ENCODE results near the gene CPT1C.
A peak's percentile ranks its signal among the peaks of the same experiment; 100 is the strongest.

Gene CPT1C

DNA sequence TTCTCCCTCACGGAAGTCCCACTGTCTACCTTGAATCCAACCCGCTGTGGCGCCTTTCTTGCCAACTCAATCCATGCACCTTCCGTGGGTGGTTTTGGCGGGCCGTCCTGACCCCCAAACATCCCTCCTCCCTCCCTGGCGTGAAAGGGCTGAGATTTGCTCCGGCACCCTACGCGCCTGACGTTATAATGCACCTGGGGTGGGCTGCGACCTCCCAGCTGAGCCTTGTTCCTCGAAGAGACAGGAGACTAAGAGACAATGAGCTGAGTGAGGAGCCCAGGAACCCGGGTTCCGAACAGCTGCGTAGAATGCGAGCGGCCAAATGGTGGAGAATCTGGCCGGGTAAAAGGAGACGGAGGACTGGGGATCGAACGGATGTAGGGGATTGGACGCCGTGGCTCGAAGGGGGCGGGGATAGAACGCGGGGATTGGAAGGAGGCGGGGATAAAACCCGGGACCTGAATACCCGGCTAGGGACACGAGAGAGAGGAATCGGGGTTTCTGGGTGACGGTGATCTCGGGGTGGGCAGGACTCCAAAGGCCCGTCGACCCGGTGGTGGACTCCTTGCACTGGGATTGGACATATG lies at the start of gene CPT1C:
CPT1C (plus strand) TSS at position 461 of the 587 bp plus-strand sequence. CDS start 1,137 bp downstream, outside the sequence.
- DNase-seq: no peak

DNA sequence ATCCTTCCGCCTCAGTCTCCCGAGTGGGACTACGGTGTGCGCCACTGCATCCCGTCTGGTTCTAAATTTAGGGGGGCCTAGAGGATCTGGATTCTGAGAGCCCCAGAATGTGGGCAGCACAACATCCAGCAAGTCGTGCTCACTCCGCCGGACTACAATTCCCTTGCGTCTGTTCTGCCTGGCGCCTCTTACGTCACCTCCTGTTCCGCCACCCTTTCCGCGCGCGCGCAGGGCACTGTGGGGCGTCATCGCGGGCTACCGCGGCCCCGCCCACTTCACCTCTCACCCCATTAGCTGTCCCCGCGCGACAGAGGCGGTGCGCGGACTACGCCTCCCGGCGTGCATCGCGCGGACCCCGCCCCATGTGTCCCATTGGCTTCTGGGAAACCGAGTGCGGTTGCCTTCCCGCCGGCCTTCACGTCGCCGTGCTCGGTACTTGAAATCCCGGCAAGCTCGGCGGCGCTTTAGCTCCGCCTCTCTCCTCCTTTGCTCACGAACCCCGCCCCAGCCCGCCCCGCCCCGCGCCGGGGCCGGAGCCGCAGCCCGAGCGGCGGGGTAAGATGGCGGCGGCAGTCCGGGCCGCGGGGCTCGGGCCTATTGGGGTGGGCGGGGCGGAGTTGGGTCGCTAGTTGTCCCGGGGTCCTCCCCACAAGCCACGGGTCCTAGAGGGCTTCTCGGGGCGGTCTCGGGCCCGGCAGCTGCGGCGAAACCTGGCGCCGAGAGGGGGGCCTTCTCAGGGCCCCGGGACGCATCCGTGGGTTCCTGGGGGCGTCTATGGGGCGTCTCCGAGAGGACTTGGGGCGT lies 49.0 kb upstream of the CPT1C start, which contains the start of gene SCAF1:
SCAF1 (plus strand) TSS at position 522 of the 804 bp plus-strand sequence. CDS start 2,818 bp downstream, outside the sequence.
- DNase-seq: peak; percentile 84

DNA sequence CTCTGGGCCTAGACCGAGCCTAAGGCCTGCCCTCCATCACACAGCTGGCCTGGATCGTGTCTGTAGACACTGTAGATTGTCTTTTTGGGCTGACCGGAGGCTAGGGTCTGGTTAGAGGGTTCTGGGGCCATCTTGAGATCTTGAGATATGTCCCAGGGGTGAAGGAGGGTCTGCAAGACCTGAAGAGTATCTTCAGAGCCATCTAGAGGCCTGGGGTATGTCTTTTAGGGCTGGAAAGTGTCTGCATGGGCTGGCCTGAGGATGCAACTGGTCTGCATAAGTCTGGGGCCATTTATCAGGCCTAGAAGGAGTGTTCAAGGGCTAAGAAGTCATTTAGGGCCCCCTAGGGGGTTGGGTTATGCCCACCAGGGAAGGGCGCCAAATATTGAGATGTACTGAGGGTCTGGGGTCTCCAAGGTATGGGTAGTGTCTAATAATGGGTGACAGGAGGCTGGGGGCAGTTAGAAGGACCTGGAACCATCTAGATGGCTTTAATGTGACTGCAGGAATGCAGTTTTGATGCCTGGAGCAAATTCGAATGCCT lies 48.4 kb upstream of the CPT1C start:
- no peak for DNase-seq

DNA sequence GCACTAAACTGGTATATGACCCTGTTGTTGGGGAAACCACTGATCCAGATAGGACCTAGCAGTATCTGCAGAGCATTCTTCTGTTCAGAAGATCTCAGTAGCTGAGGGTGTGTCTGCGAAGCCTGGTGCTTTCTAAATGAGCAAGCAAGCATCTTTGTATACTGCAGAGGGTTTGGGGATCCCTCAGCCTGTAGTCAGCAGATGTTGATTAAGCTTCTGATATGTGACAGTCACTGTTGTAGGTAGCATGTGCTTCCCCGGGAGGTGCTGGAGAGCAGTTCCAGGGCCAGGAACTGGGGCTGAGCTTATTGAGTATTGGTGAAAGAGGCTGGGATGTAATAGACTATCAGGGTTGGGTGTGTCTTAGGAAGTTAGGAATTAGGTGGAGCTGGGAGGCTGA lies 47.5 kb upstream of the CPT1C start:
- DNase-seq: no peak

DNA sequence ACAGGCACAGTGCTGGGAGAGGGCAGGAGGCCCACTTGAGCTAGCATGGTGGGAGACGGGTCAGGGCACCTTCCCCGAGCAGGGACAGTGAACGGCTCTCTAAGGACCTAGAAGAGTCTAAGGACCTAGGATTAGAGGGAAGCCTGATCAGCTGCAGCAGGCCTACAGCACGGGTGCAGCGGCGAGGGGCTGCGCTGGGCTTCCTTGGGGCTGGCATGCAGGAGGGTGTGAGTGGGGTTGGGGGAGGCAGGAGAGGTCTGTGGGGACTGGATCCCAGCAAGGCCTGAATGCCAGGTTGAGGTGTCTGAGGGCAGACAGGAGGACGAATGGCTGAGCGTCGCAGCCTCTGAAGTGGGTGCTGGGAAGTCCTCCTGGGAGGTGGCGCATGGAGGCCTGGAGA lies 45.3 kb upstream of the CPT1C start:
- DNase-seq: no peak

DNA sequence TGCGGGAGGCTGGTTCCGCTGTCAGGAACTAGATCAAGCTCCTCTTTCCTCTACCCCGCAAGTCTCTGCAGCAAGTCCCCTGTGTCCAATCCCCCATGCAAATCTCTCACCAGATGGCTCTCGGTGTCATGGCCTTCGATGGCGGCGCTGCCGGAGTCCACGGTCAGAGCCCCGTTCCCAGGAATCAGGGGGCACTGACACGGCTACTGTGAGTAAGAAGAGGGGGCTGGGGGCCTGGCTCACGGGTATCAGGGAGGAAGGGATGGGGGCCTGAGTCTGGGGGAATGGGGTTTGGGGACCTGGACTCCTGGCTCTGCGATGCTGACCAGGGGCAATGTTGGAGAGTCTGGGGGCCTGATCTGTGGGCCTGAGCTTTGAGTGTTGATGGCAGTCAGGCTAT lies 44.9 kb upstream of the CPT1C start:
- DNase-seq: no peak

DNA sequence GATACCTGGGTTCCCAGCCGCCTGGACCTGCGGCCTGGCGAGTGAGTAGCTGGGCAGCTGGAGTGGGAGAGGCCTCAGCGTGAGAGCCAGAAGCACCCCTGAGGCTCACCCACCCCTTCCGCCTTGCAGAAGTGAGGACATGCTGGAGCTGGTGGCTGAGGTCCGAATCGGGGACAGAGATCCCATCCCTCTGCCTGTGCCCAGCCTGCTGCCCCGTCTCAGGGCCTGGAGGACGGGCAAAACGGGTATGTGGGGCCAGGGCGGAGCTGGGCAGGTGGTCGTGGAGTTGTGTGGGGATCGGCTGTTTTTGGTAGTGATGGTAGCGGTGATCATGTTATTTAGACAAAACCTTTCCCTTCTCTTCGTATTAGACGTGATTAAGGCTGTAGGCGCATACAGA lies 44.3 kb upstream of the CPT1C start:
- no peak for DNase-seq

DNA sequence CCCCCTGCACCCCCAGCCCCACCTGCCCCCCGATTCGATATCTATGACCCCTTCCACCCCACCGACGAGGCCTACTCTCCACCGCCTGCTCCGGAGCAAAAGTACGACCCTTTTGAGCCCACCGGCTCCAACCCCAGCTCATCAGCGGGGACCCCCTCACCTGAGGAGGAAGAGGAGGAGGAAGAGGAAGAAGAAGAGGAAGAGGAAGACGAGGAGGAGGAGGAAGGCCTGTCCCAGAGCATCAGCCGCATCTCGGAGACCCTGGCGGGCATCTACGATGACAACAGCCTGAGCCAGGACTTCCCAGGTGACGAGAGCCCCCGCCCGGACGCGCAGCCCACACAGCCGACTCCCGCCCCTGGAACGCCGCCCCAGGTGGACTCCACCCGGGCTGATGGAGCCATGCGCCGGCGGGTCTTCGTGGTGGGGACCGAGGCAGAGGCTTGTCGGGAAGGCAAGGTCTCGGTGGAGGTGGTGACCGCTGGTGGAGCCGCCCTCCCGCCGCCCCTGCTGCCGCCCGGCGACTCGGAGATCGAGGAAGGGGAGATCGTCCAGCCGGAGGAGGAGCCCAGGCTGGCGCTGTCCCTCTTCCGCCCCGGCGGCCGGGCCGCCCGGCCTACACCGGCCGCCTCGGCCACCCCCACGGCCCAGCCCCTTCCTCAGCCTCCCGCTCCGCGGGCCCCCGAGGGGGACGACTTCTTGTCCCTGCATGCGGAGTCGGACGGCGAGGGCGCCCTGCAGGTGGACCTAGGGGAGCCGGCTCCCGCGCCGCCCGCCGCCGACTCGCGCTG lies 39.7 kb upstream of the CPT1C start:
- DNase-seq: no peak

DNA sequence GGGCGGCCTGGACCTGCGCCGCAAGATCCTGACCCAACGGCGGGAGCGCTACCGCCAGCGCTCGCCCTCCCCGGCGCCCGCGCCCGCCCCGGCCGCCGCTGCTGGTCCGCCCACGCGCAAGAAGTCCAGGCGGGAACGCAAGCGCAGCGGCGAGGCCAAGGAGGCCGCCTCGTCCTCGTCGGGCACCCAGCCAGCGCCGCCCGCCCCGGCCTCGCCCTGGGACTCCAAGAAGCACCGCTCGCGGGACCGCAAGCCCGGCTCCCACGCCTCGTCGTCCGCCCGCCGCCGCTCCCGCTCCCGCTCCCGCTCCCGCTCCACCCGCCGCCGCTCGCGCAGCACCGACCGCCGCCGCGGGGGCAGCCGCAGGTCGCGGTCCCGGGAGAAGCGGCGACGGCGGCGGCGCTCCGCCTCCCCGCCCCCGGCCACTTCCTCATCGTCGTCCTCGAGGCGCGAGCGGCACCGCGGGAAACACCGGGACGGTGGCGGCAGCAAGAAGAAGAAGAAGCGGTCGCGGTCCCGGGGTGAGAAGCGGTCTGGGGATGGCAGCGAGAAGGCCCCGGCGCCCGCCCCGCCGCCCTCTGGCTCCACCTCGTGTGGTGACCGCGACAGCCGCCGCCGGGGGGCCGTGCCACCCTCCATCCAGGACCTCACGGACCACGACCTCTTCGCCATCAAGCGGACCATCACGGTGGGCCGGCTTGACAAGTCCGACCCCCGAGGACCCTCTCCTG lies 38.9 kb upstream of the CPT1C start:
- no peak for DNase-seq

DNA sequence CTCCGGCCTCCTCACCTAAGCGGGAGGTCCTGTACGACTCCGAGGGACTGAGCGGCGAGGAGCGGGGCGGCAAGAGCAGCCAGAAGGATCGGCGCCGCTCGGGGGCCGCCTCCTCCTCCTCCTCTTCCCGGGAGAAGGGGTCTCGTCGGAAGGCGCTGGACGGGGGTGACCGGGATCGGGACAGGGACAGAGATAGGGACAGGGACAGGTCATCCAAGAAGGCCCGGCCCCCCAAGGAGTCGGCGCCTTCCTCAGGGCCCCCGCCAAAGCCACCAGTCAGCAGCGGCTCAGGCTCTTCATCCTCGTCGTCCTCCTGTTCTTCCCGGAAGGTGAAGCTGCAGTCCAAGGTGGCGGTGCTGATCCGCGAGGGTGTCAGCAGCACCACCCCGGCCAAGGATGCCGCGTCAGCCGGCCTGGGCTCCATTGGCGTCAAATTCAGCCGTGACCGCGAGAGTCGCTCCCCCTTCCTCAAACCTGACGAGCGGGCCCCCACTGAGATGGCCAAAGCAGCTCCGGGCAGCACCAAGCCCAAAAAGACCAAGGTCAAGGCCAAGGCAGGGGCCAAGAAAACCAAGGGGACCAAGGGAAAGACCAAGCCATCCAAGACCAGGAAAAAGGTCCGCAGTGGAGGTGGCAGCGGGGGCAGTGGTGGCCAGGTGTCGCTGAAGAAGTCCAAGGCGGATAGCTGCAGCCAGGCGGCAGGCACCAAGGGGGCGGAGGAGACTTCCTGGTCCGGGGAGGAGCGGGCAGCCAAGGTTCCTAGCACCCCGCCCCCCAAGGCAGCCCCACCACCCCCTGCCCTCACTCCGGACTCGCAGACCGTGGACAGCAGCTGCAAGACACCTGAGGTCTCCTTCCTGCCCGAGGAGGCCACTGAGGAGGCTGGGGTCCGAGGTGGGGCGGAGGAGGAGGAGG lies 38.1 kb upstream of the CPT1C start:
- DNase-seq: no peak

DNA sequence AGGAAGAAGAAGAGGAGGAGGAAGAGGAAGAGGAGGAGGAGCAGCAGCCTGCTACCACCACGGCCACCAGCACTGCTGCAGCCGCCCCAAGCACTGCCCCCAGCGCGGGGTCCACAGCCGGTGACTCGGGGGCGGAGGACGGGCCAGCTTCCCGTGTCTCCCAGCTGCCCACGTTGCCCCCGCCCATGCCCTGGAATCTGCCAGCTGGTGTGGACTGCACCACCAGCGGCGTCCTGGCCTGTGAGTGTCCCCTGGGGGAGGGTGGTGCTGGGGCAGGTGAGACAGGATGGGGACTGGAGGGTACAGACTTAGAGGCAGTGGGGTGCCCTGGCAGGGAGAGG lies 37.5 kb upstream of the CPT1C start:
- DNase-seq: no peak

DNA sequence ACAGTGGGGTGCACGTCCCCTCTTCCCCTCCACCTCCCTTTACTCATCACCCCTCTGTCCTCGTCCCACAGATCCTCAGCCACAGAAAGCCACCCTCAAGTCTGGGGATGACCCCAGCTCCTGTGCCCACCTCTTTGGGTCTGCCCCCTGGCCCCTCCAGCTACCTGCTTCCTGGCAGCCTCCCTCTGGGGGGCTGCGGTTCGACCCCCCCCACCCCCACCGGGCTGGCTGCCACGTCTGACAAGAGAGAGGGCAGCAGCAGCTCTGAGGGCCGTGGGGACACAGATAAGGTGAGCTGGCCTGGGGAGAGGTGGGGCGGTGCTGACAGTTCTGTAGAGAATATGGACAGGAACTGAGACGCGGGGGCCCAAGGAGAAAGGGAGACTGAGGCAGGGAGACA lies 36.3 kb upstream of the CPT1C start:
- DNase-seq: no peak

DNA sequence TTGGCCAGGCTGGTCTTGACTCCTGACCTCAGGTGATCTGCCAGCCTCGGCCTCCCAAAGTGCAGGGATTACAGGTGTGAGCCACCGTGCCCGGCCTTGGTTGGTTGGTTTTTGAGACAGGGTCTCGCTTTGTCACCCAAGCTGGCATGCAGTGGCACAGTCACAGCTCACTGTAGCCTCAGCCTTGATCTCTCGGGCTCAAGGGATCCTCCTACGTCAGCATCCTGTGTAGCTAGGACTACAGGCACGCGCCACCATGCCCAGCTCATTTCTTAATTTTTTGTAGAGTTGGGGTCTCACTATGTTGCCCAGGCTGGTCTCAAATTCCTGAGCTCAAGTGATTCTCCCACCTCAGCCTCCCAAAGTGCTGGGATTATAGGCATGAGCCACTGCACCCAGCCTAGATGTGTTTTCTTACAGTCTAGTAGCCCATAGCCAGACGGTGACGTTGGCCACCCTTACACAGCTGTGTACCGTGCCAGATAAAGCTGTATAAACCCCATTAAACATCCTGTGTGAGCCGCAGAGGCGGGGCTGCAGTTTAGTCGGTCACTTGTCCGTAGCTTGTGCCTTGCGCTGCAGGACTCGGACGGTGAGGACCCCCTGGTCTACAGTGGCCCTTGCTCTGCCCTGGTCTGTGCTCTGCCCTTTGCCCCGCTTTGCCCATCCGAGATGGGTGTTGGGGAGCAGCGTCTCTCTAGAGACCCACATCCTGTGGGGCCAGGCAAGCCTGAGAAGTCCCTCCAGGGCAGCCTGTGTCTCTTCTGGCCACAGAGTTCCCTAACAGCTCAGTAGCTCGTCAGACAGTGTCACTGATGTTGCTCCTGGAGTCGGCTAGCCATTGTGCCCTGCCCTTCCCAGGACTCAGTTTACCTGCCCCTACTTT lies 35.1 kb upstream of the CPT1C start:
- DNase-seq: no peak

DNA sequence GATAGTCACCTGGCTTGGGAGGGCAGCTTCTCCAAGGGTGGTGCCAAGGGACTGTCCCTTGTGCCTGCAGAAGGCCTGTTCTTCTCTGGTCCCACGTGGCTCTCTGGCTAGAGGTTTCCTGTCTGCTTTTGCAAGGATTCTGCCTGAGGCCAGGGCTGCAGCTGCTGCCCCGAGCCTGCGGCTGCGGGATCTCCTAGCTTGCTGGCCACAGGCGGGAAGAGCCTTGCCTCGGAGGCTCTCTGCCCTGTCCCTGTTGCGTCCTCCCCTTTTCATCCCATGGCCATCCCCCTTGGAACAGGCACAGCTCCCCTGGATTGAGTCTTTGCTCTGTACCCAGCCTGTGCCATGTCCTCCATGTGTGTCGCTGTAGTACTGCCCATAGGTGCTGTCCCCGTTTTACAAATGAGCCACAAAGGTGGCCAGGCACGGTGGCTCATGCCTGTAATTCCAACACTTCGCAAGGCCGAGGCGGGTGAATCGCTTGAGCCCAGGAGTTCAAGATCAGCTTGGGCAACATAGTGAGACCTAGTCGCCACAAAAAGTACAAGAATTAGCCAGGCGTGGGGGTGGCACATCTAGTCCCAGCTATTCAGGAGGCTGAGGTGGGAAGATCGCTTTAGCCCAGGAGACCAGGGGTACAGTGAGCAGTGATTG lies 34.3 kb upstream of the CPT1C start:
- DNase-seq: no peak

DNA sequence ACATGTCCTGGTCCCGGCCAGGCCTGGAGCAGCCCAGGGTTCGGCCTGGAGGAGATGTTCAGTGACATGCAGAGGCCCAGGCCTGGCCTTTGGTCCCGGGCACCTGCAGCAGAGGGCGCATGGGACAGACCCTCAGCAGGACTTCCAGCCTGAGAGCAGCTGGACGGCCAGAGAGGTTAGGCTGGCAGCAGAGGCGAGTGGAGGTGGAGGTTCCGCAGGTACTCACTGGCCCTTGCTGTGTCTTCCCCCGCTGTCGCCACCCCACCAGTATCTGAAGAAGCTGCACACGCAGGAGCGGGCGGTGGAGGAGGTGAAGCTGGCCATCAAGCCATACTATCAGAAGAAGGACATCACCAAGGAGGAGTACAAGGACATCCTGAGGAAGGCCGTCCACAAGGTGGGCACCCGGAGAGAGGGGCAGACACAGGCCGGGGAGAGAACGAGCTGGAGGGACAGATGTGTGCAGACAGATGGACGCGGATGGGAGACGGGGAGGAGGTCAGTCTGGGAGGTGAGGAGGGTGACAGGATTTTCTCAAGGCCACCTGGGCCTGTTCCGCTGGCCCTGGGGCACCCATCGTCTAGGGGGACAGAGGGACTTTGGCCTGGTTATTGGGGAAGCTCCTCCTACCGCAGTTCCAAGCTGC lies 33.3 kb upstream of the CPT1C start:
- DNase-seq: no peak

DNA sequence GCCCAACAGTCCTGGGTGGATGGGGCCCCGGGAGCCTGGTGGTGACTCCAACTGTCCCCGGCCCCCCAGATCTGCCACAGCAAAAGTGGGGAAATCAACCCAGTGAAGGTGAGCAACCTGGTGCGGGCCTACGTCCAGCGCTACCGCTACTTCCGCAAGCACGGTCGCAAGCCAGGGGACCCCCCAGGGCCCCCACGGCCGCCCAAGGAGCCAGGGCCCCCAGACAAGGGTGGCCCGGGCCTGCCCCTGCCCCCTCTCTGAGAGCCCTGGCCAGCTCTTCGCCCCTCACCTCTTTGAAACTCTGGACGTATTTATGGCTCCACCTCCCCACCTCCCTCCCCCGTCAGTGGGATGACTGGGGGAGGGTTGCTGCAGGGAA lies 32.8 kb upstream of the CPT1C start:
- DNase-seq: no peak

DNA sequence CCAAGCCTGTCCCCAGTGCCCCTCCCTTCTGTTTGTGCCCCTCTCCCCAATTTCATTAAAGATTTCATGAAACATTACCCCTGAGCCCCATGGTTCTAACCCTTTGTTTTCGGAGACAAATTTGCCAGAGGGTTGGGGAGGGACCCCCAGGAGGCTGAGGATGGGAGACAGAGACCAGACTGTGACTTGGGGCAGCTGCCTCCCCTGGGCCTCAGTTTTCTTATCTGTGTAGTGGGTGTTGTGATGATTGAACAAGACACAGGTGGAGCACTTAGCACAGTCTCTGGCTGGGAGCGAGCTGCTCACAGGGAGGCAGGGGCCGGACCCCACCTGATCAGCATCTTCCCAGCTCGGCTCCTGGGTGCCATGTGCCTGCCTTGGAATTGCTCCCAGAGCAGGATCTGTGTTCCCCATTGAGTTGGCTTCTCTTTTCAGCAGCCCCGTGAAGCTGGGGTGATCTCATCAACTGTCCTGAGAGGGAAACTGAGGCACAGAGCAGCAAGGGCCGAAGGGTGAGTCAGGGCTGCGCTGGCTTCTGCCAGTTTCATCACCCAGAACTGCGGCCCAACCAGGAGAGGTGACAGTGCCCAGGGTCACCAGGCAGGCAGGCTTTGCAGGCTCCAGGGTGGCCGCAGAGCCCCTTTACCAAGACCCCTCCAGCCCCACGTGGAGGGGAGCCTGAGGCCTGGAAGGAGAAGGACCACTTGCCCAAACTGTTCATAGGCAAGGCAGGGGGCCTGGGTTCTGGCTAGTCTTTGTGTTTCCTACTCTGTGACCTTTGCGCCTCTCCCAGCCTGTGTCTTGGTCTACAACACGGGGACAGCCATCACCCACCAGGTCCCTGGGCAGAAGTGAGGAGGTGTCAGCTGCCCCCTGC lies 32.1 kb upstream of the CPT1C start:
- no peak for DNase-seq

DNA sequence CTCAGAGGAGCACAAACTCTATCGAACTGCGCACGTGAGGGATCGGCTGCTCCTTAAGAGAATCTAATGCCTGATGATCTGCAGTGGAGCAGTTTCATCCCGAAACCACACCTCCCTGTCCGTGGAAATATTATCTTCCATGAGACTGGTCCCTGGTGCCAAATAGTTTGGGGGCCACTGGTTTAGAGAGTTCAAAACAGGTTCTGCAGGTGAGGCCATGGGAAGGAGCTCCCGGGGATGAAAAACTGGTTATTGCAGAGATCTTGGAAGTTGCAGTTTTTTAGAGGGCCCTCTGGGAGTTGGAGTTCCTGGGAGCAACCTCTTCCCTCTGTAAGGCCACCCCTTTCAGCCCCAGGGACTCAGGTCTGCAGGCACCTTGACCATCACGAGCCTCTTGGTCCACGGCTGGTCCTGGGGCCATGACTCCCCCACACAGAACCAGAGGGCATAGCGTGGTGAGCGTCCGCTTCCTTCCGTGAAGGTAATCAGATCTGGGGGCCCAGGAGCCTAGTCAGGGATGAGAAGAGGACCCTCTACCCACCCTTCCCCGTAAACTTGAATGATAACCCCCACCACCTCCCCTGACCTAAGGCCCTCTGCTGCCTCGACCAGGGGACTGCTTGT lies 30.5 kb upstream of the CPT1C start:
- DNase-seq: no peak

Measured in 8988T (cell line).